SKM-1 treated with dmso at 0.1 percent for 144 hours (cell line): ENCODE results near the gene RUVBL1.

ENCODE experiments used
- DNase-seq: peaks from one replicate; lab custom pipeline; 2025; ENCODE audit not compliant: unreplicated experiment; lab: John Stamatoyannopoulos, UW

Gene RUVBL1

GRCh38 chr3:128070898-128071591 is 52.6 kb downstream of the RUVBL1 start:
- no peak for DNase-seq

DNA sequence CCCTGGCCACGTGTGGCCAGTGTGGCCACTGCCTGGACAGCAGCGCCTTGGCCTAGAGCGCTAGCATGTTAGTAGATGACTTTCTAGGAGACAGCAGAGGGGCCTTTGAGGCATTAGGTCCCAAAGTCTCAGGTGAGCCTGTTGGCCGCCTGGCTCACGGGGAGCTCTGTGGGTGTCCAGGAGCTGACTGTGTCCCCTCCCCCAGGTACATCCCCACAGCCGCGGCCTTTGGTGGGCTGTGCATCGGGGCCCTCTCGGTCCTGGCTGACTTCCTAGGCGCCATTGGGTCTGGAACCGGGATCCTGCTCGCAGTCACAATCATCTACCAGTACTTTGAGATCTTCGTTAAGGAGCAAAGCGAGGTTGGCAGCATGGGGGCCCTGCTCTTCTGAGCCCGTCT is 54.3 kb downstream of the RUVBL1 start:
- DNase-seq = no peak

- DNase-seq = peak; percentile 47
Observed at GRCh38 chr3:128068156-128068620, 55.4 kb downstream of the RUVBL1 start.

GRCh38 chr3:128067489-128067888 is 56.1 kb downstream of the RUVBL1 start:
- no peak for DNase-seq

GRCh38 chr3:128066676-128067075 is 56.9 kb downstream of the RUVBL1 start:
- no peak for DNase-seq

DNA sequence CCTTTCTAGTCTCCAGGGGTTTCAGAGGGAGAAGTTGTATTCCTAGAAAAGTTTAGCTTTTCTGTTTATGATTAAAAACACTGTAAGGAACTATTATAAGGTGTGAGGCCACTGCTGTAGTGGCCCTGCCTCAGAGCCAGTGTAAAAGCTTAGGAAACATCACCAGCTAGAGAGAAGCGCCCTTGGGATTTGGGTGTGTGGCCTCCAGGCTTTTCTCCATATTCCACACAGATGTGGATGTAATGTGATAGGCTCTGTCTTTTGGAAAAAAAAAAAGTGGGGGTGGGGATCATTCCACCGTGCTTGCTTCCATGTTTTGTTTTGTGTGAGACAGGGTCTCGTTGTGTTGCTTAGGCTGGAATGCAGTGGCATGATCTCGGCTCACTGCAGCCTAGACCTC is 57.5 kb downstream of the RUVBL1 start:
- DNase-seq = no peak

DNA sequence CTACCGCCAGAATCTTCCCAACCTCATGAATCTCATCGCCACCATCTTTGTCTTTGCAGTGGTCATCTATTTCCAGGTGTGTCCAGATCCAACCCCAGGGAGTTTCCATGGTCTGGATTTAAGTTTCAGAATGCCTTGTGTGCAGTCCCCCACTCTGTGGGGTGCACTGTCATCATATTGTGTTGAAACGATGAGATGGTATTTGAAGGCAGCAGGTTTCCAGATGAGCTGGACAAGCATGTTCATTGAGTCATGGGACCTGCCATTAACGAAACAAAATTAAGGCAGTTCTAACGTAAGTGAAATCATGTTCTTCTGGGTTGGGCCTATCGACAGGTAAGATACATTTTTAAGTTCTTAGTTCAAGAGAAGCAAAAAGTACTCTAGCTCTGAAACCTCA is 58.6 kb downstream of the RUVBL1 start:
- DNase-seq = no peak

DNA sequence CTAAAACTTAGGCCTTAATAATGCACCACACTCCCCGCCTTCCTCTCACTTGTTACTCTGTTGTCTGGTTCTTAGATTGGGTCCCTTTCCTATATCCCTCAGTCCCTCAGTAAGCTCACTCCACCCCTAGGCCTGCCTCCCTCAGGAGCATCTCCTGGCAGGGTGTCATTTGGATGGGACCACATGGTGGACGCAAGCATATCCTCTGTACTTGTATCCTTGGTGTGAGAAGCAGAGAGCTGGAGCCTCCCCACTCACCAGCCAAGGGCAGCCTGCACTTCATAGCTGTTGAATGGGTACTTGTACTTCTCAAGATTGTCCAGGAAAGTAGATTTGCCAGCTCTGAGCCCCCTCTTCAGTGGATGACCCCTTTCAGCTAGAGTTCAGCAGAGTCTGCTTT is 59.7 kb downstream of the RUVBL1 start:
- DNase-seq = no peak

- no peak for DNase-seq
Observed at GRCh38 chr3:128062033-128062745, 61.4 kb downstream of the RUVBL1 start.

DNA sequence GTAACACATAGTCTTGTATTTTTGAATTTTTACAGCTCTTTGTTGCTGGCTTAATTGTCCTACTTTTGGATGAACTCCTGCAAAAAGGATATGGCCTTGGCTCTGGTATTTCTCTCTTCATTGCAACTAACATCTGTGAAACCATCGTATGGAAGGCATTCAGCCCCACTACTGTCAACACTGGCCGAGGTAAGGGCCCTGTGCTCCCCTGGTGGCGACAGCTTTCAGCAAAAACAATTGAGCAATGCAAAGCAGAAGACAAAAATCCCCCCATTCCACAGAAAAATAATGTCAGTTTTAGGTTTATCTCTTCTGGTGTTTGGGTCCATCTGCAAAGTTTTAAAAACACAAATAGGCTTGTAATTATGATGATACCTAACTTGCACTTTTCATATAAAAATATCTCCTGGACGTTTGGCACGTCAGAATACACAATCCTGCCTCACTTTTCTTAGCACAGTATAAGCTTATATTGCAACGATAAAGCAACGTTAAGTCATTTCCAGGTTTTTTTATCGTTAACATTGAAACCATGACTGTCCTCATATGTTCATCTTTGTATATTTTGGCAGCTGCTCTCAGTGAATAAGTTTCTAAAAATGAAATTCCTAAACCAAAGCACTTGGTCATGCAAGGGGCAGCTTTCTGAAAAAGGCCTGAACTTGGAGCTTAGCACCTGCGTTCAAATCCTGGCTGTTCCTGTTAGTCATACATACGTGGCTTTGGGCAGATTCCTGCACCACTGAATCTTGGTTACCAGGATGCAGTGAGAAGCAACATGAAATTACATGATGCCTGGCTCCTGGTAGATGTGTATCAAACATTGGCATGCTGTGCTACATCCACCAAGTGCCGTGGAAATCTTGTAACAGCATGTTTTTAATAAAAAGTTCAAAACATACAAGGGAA is 62.9 kb downstream of the RUVBL1 start:
- DNase-seq = no peak

DNA sequence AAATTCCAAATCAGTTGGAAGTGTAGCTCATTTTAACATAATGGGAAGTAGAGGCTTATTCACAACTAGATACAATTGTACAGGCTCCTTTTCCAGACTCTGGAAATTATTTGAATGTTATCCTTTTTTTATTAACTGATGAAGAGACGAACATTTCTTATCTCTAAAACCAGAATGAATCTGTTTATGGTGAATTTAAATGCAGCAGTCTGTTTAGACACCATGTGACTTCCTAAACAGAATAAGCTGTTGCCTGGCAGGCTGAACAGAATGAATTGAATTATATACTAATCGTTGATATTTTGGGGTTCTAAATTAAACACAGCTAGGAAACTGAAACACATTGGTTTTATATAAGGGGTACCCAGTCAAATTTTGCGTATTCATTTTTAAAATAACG is 67.4 kb downstream of the RUVBL1 start:
- DNase-seq = no peak

DNA sequence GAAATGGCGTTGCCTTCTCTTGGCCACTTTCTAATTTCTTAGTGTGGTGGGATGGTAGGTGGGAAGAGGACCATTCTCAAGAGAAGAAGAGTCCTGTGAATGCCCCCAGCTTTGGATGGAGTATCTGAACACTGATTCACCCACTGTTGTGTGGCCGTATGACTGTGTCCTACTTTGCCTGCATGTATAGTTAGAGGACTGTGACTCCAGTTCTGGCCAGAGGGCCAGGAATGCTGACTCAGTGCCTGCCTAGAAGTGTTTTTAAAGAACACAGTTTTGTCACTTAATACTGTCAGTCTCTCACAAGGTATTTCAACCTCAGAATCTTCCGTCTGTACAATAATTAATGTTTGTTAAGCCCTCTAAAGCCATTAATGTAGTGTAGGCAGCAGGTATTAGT is 69.2 kb downstream of the RUVBL1 start:
- no peak for DNase-seq

- DNase-seq = no peak
Observed at GRCh38 chr3:128053614-128054013, 70.0 kb downstream of the RUVBL1 start.

DNA sequence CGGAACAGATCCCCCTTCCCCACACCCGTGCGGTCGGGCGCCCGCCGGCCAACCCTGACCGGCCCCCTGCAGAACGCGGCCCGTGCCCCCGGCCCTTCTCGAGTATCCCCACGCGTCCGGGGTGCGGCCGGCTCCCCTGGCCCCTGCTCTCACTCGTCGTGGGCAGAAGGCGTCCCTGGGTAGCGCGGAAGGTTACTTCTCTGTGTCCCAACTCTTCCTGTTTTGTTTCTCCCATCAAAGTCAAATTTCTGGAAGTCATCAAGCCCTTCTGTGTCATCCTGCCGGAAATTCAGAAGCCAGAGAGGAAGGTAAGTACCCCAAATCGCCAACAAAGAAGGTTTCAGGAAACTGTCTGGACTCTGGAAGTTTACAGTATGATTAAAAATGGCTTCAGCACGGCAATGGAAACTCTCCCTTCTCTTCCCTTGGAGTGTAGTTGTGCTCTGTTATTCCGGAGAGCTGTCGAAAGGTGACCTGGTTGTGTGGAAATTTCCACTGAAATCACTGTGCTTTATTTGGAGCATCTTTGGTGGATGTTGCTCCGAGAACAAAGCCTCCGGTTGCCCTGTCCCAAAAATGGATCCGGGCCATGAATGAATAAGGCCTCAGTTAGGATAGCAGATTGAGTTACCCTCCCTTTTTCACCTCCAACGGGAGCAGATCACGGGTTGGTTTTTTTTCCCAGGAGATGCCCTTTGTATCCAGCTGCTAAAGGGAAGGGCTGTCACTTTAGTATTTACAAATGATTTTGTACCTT is 70.8 kb downstream of the RUVBL1 start:
- no peak for DNase-seq

- DNase-seq = peak; percentile 91
Observed at GRCh38 chr3:128051837-128052594, 71.6 kb downstream of the RUVBL1 start, which contains the start of gene SEC61A1. Gene SEC61A1 (plus strand): TSS chr3:128052437. CDS start chr3:128052553, 116 bp downstream.

DNA sequence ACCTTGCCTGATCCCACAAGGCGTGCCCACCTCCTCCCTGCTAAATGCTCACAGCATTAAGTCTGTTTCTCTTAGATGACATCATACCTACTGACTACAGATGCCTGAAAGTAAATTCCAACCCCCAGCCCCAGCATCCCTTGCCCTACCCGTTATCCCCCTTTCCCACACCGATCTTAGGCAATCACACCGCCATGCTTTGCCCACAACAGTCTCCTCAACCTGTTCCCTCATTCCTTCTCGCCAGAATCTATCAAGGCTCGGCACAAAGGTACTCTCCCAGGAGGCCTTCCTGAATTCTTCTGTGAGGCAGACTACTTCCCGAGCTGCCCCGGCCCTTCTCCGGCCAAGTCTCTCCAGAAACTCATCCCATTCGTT is 72.2 kb downstream of the RUVBL1 start:
- DNase-seq = no peak

GRCh38 chr3:128050597-128050996 is 73.0 kb downstream of the RUVBL1 start:
- DNase-seq = no peak

DNA sequence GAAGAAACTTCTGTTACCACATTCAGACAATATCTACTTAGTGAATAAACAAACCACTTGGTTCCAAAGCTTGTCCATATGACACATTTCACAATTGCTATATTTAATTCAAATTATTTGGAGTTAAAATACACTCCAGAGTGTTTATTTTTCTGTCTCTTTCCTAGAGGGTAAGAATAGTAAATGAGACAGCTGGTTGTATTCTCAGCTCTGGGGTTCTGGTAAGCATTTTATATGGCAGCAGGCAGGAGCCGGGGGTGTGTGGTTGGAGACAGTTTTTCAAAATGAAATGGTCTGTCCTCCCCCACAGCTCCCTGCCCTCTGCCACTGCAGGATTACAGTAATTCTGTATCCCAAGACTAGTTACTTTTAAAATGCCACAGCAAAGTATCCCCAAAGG is 82.3 kb downstream of the RUVBL1 start:
- no peak for DNase-seq

DNA sequence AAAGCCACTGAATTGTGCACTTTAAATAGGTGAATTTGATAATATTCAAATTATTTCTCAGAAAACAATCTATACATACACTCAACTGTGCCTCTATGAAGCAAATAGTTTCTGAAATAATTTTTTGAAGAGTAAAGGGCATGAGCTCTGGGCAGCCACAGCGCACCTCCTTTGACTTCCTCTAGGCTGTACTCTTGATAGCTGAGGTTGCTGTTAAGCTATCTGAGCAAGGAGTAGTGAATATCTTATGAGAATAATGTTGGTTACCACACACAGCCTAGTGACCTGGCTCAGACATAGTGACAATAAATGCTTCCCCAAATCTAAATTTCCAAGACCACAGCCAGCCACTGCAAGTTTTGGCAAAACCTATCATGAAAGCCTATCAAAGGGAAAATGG is 83.0 kb downstream of the RUVBL1 start:
- DNase-seq = no peak

GRCh38 chr3:128040041-128040440 is 83.6 kb downstream of the RUVBL1 start:
- DNase-seq = no peak
